Stomach (tissue), 9 donors: ENCODE results near the gene CARD8. TPM values are rescaled to one million over a fixed set of nuclear protein-coding genes. Genes with fewer than 3 reads are reported as not detected.
A peak's percentile ranks its signal among the peaks of the same experiment; 100 is the strongest.

Source experiments
- DNase-seq, 2 donors: peaks; one replicate each; pipeline versions ENCODE4 v3.0.0 to v3.0.0-alpha.2; 2013 to 2019
- H3K27ac ChIP-seq, 5 donors: fragments of 200-600 bp in 4 of 5; sonication (generic) in 4 of 5; one replicate each; pipeline ENCODE4 v1.5.1; 2013 to 2019; ENCODE audit warnings: mild to moderate bottlenecking in 1 of 5, moderate library complexity in 1 of 5
- H3K27me3 ChIP-seq, 3 donors: fragments of 200-600 bp; sonication (generic); one replicate each; pipeline ENCODE4 v1.5.1; 2017 to 2019; ENCODE audit warnings: mixed run types in 1 of 3
- H3K36me3 ChIP-seq, 4 donors: fragments of 200-600 bp; sonication (generic); 1 replicate in 3 of 4; 2 replicates in 1 of 4; pipeline ENCODE4 v1.5.1; 2016 to 2019
- H3K4me1 ChIP-seq, 4 donors: fragments of 200-600 bp; sonication (generic); one replicate each; pipeline ENCODE4 v1.5.1; 2016 to 2019
- H3K4me3 ChIP-seq, 4 donors: fragments of 200-600 bp; sonication (generic) in 3 of 4; one replicate each; pipeline ENCODE4 v1.5.1; 2016 to 2019; ENCODE audit warnings: mild to moderate bottlenecking in 1 of 4
- H3K9me3 ChIP-seq, 4 donors: fragments of 200-600 bp; sonication (generic); one replicate each; pipeline ENCODE4 v1.5.1; 2016 to 2019
- CTCF ChIP-seq, 7 experiments: fragments of 450-650 bp in 4 of 7; fragments of 200-600 bp in 3 of 7; sonication (generic) in 3 of 7; IDR thresholded peaks; one replicate each; pipeline ENCODE4 v1.5.1; 2016 to 2019; ENCODE audit warnings: antibody characterized with exemption in 7 of 7, control low read depth in 2 of 7, mild to moderate bottlenecking in 1 of 7
- EP300 ChIP-seq: sonication (generic); formaldehyde crosslinking; IDR thresholded peaks from one replicate; pipeline ENCODE4 v1.6.1; 2017; ENCODE audit warnings: antibody characterized with exemption
- POLR2A ChIP-seq, 4 donors: fragments of 450-650 bp; IDR thresholded peaks; one replicate each; pipeline ENCODE4 v1.6.1; 2016; ENCODE audit warnings: antibody characterized with exemption in 4 of 4, control low read depth in 2 of 4, mild to moderate bottlenecking in 1 of 4, moderate library complexity in 1 of 4
- POLR2AphosphoS5 ChIP-seq, 3 donors: sonication (generic); formaldehyde crosslinking; IDR thresholded peaks; one replicate each; pipeline ENCODE4 v1.6.1; 2016; ENCODE audit warnings: antibody characterized with exemption in 3 of 3
- WGBS, 5 donors: extraction: QIAGEN DNeasy Blood & Tissue Kit in 3 of 5; methylation state at CpG; one replicate each; pipeline versions ENCODE4 v1.1.5 to v1.1.7; 2013 to 2018; 5-methylcytosine and 5-hydroxymethylcytosine counted together
- intact Hi-C: fragments of 100-400 bp; cut with DNase I; formaldehyde crosslinking; loops from one replicate; pipeline ENCODE4 v1.15.1; 2023; ENCODE audit warnings: low total_unique reads
- polyA plus RNA-seq, 3 donors: library from polyadenylated mRNA; stranded (reverse); fragments of 200-250 nt; gene quantifications; one replicate each; pipeline ENCODE4 v1.2.3, GENCODE V29; 2013
- total RNA-seq, 5 donors: library from RNA; depleted of rRNA; stranded (reverse); fragments of >200 nt; gene quantifications; one replicate each; pipeline versions ENCODE4 v1.1.0 to v1.2.3, GENCODE V29; 2014 to 2016
- donor health status: healthy with polysubstance abuse.
- donor health status: Bipolar disorder and iron deficiency.
- donor health status: healthy.

The CARD8 gene
- total and polyA plus RNA-seq, 8 donors = 5.2 to 63.6 (median 25.8) TPM

DNA sequence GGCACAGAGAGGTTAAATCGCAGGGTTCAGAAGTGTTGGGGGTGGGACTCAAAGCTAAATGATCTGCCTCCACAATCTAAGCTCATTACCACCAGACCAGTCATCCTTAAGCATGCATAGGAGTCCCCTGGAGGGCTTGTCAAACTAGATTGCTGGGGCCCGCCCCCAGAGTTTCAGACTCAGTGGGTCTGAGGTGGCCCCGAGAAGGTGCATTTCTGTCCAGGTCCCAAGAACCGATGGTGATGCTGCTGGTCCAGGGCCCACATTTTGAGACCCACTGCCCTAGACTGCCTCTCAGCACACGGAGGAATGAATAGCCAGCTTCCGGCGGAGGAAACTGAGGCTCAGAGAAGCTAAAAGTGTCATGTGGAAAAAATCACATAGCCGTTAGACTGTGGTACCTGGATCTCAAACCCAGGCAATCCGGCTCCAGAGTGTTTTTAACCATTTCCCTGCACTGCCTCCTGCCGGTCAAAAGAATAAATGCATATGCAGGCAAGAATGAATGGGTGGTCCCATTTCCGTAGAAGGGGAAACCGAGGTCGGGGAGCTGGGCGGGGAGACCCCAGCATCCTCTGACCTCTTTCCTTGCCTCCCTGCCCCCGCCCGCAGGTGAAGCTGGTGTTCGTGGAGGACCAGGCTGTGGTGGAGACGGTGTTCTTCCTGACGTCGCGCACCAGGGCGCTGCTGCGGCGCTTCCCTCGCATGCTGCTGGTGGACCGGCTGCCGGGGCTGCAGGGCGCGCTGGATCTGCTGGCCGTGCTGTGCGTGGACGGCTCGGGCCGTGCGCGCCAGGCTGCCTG lies 61.5 kb downstream of the CARD8 start:
- TF ChIP-seq POLR2A (IDR thresholded peaks at IDR 0.05) (no peak), CTCF (IDR thresholded peaks at IDR 0.05) (peak in 2 of 7 experiments; percentile 27 to 51)
- intact Hi-C loops = no loop called here
- Histone ChIP-seq H3K36me3 (peaks cover 0 to 9% (median 7%) of the 10 kb centered on the region in 4 donors), H3K4me3 (no peak overlapping the region), H3K4me1 (peaks cover 0 to 10% (median 4%) of the 10 kb centered on the region in 4 donors), H3K9me3 (no peaks in the 10 kb centered on the region), H3K27ac (no peak overlapping the region), H3K27me3 (peaks cover 0 to 13% (median 0%) of the 10 kb centered on the region in 3 donors)
- no peak for DNase-seq
- WGBS, 5 donors = 65 to 74% (median 70%) methylated on average over 21 to 36 of the region's 36 CpGs

DNA sequence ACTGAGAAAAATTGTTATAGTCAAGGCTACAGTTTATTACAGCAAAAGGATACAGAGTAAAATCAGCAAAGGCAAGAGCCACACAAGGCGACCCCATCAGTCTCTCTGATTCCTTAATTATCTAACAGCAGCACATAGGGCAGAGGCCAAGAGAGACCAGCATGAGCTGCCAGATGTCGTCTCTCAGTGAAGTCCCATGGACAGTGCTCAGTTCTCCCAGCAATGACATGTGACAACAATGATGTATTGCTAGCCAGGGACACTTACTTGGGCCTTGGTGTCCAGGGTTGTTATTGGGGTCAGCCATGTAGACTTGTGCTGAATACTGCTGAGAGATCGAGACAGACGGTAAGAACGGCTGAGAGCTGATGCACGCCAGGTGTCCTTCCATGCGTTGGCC lies 63.0 kb downstream of the CARD8 start:
- Histone ChIP-seq H3K27ac (no peak overlapping the region), H3K4me3 (no peak overlapping the region), H3K4me1 (peaks cover 0 to 10% (median 4%) of the 10 kb centered on the region in 4 donors), H3K9me3 (no peaks in the 10 kb centered on the region), H3K36me3 (peaks cover 0 to 24% (median 16%) of the 10 kb centered on the region in 4 donors), H3K27me3 (peaks cover 0 to 13% (median 0%) of the 10 kb centered on the region in 3 donors)
- no peak for DNase-seq
- no peak for TF ChIP-seq POLR2A (IDR thresholded peaks at IDR 0.05)
- intact Hi-C loops = no loop called here
- 87 to 96% (median 89%) methylated on average over 7 of the region's 7 CpGs for WGBS, 5 donors

- intact Hi-C loops = no loop called here
Measured at GRCh38 chr19:48190885-48191284, 64.8 kb downstream of the CARD8 start.

GRCh38 chr19:48190288-48190884 lies 65.3 kb downstream of the CARD8 start:
- Histone ChIP-seq H3K4me1 (no peaks in the 10 kb centered on the region), H3K36me3 (peaks cover 0 to 24% (median 20%) of the 10 kb centered on the region in 4 donors), H3K27me3 (peaks cover 0 to 10% (median 0%) of the 10 kb centered on the region in 3 donors), H3K4me3 (no peak overlapping the region), H3K9me3 (no peaks in the 10 kb centered on the region), H3K27ac (no peak overlapping the region)
- WGBS, 5 donors = 60 to 84% (median 71%) methylated on average over 13 of the region's 13 CpGs
- intact Hi-C loops = no loop called here
- TF ChIP-seq CTCF (IDR thresholded peaks at IDR 0.05) (peak in 3 of 7 experiments; percentile 10 to 46 (median 14)), POLR2AphosphoS5 (IDR thresholded peaks at IDR 0.05) (peak in 1 of 3 donors; percentile 16), EP300 (no peak)
- peak; percentile 61 to 69 for DNase-seq

More at GRCh38 chr19:48190885-48191284, 64.8 kb downstream of the CARD8 start:
- H3K27ac ChIP-seq = no peak overlapping the region
- WGBS, 5 donors = 88 to 96% (median 95%) methylated on average over 3 of the region's 3 CpGs
- peaks cover 0 to 24% (median 20%) of the 10 kb centered on the region in 4 donors for H3K36me3 ChIP-seq
- TF ChIP-seq POLR2A (IDR thresholded peaks at IDR 0.05) (no peak), EP300 (no peak)
- DNase-seq = no peak
- H3K27me3 ChIP-seq = peaks cover 0 to 13% (median 0%) of the 10 kb centered on the region in 3 donors
- H3K4me1 ChIP-seq = no peaks in the 10 kb centered on the region
- H3K4me3 ChIP-seq = no peak overlapping the region
- H3K9me3 ChIP-seq = no peaks in the 10 kb centered on the region

GRCh38 chr19:48186541-48186991 lies 69.1 kb downstream of the CARD8 start:
- no peak overlapping the region for H3K4me3 ChIP-seq
- no peaks in the 10 kb centered on the region for H3K4me1 ChIP-seq
- DNase-seq = no peak
- 85 to 90% (median 86%) methylated on average over 7 to 8 of the region's 8 CpGs for WGBS, 5 donors
- intact Hi-C loops = no loop called here
- H3K27ac ChIP-seq = no peak overlapping the region
- H3K36me3 ChIP-seq = peaks cover 0 to 34% (median 26%) of the 10 kb centered on the region in 4 donors
- H3K9me3 ChIP-seq = peaks cover 0 to 9% (median 3%) of the 10 kb centered on the region in 4 donors
- no peaks in the 10 kb centered on the region for H3K27me3 ChIP-seq
- no peak for TF ChIP-seq POLR2A (IDR thresholded peaks at IDR 0.05)
- no peak for TF ChIP-seq CTCF (IDR thresholded peaks at IDR 0.05)
